BJ (cell line): ENCODE measurements around the gene CCDC61. TPM values are rescaled to one million over a fixed set of nuclear protein-coding genes. Genes with fewer than 3 reads are reported as not detected.

Source experiments
- CTCF ChIA-PET: fragments of 350-600 bp; formaldehyde crosslinking; extraction: SDS; loops from one replicate; lab custom pipeline; 2021; ENCODE audit warnings: antibody characterized with exemption, inconsistent platforms; lab: Yijun Ruan, JAX
- POLR2A ChIA-PET: fragments of 300-600 bp; sonication (Branson Sonifier 250); formaldehyde crosslinking; extraction: SDS; loops from one replicate; lab custom pipeline; 2021; ENCODE audit warnings: antibody characterized with exemption; lab: Charles Lee
- DNase-seq: peaks from one replicate; pipeline ENCODE4 v3.0.0-alpha.2; 2011; ENCODE audit warnings: low read depth
- H3K27me3 ChIP-seq: 2 replicates; pipeline ENCODE4 v1.6.0; 2011; ENCODE audit warnings: low read length; ENCODE audit not compliant: control insufficient read depth, insufficient read depth
- H3K36me3 ChIP-seq: 2 replicates; pipeline ENCODE4 v1.5.1; 2011; ENCODE audit warnings: low read length; ENCODE audit not compliant: control insufficient read depth, insufficient read depth
- H3K4me3 ChIP-seq: 2 replicates; pipeline ENCODE4 v1.5.1; 2011; ENCODE audit warnings: low read depth, mild to moderate bottlenecking, control low read depth, low read length
- polyA plus RNA-seq: library from polyadenylated mRNA; depleted of rRNA; stranded (reverse); fragments of >200 nt; gene quantifications from 2 replicates; pipeline ENCODE4 v1.2.3, GENCODE V29; 2011
- TF ChIP-seq, protein P1 (sequence below): IDR thresholded peaks from 2 replicates; pipeline ENCODE4 v1.5.1; 2011; ENCODE audit warnings: low read depth, mild to moderate bottlenecking, control low read depth, inconsistent platforms, low read length, moderate library complexity; ENCODE audit not compliant: insufficient read depth

Gene CCDC61
- polyA plus RNA-seq, 1 experiment: 8.4 TPM

- ChIA-PET POLR2A (no interaction called here), CTCF (no interaction called here)
- H3K27me3 ChIP-seq: peaks cover 14% of the 10 kb centered on the region
- no peak overlapping the region for H3K4me3 ChIP-seq
- no peak for DNase-seq
- H3K36me3 ChIP-seq: no peaks in the 10 kb centered on the region
- TF ChIP-seq, protein P1, sequence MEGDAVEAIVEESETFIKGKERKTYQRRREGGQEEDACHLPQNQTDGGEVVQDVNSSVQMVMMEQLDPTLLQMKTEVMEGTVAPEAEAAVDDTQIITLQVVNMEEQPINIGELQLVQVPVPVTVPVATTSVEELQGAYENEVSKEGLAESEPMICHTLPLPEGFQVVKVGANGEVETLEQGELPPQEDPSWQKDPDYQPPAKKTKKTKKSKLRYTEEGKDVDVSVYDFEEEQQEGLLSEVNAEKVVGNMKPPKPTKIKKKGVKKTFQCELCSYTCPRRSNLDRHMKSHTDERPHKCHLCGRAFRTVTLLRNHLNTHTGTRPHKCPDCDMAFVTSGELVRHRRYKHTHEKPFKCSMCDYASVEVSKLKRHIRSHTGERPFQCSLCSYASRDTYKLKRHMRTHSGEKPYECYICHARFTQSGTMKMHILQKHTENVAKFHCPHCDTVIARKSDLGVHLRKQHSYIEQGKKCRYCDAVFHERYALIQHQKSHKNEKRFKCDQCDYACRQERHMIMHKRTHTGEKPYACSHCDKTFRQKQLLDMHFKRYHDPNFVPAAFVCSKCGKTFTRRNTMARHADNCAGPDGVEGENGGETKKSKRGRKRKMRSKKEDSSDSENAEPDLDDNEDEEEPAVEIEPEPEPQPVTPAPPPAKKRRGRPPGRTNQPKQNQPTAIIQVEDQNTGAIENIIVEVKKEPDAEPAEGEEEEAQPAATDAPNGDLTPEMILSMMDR: no peak
These were observed 40.3 kb downstream of the CCDC61 start for GRCh38 chr19:46035546-46035945.

- CTCF ChIA-PET: interaction anchor here (0.7 to 1.8 kb wide), 3 partner anchors 32 to 228 kb away, joined by 3 to 6 read pairs (median 6); no protein-coding TSS in a partner anchor
- no peak for DNase-seq
- Histone ChIP-seq H3K36me3 (no peaks in the 10 kb centered on the region), H3K27me3 (peaks cover 17% of the 10 kb centered on the region), H3K4me3 (no peak overlapping the region)
- TF ChIP-seq, protein P1: no peak
- POLR2A ChIA-PET: no interaction called here
These were observed 40.9 kb downstream of the CCDC61 start for GRCh38 chr19:46035986-46036743.

- no peak for DNase-seq
- ChIA-PET POLR2A (no interaction called here), CTCF (interaction anchor here (0.7 to 1.8 kb wide), 4 partner anchors 8 to 228 kb away, joined by 3 to 8 read pairs (median 6); no protein-coding TSS in a partner anchor)
These were observed 41.5 kb downstream of the CCDC61 start for GRCh38 chr19:46036744-46037128.

DNA sequence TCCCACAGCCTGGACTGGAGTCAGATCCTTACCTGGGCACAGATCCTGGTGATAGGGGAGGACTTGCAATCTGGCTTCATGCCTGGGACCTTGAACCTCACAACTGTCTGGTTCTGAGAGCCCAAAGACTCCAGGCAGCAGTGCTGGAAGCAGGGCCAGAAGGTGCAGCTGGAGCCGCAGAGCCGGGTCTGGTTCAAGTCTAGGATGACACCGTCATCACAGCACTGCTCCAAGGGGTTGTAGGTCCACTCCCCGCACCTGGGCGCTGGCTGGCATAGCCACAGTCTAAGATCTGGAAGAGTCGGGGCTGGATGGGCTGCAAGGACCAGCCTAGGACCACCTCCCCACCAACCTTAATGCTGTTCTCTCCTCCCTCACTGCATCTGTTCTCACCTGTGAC, 44.9 kb downstream of the CCDC61 start:
- H3K27me3 ChIP-seq: peaks cover 32% of the 10 kb centered on the region
- ChIA-PET CTCF (interaction anchor here (1.0 to 2.3 kb wide), 3 partner anchors 12 to 37 kb away, joined by 3 to 15 read pairs (median 9); no protein-coding TSS in a partner anchor), POLR2A (no interaction called here)

More at GRCh38 chr19:46036744-46037128, 41.5 kb downstream of the CCDC61 start:
- Histone ChIP-seq H3K36me3 (no peaks in the 10 kb centered on the region), H3K4me3 (no peak overlapping the region), H3K27me3 (peaks cover 18% of the 10 kb centered on the region)
- TF ChIP-seq, protein P1: no peak

DNA sequence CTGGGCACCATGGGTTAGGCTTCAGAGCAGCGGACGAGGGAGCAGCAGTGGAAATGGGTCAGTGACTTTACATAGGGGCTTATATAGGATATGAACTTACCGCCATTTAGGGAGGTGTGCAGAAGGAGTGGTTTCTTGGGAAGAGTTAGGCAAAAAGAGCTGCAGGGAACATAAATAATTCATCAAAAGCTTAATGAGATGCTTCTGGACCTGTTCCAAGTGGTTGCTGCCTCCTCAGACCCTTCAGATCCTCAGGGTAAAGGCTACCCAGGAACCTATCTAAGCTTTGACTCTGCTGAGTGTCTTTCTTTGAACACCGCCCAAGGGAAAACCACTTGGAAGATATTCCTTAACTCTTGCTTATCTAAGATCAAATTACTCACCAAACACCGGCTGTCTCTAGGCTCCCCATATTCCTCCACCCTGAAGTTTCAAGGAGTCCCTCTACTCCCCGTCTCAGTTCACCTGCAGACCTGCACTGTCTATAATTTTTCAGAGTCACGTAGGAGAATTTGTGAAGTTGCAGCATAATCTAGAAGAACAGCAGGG, 45.8 kb downstream of the CCDC61 start, which contains the start of gene IGFL4:
Gene IGFL4 (minus strand): TSS at position 51 of the 549 bp plus-strand sequence. CDS start 40 bp downstream, at position 11.
- CTCF ChIA-PET: interaction anchor here (1.4 to 2.3 kb wide), 3 partner anchors 13 to 224 kb away, joined by 6 to 15 read pairs (median 9); no protein-coding TSS in a partner anchor
- DNase-seq: no peak
- POLR2A ChIA-PET: no interaction called here
- H3K27me3 ChIP-seq: peaks cover 33% of the 10 kb centered on the region
- no peak within 1 kb of the TSS for H3K4me3 ChIP-seq
- no peaks in the 10 kb centered on the region for H3K36me3 ChIP-seq
- TF ChIP-seq, protein P1: no peak

More for the DNA sequence above, 44.9 kb downstream of the CCDC61 start:
- H3K4me3 ChIP-seq: no peak overlapping the region
- H3K36me3 ChIP-seq: no peaks in the 10 kb centered on the region
- TF ChIP-seq, protein P1: no peak
- no peak for DNase-seq
